ENCODE results near the gene NUDT4B.
"Not testable (repeated sequence)": the region's sequence is repeated elsewhere in the genome, so short reads cannot be mapped to it uniquely, and the experiment has no call there.

Gene NUDT4B

DNA sequence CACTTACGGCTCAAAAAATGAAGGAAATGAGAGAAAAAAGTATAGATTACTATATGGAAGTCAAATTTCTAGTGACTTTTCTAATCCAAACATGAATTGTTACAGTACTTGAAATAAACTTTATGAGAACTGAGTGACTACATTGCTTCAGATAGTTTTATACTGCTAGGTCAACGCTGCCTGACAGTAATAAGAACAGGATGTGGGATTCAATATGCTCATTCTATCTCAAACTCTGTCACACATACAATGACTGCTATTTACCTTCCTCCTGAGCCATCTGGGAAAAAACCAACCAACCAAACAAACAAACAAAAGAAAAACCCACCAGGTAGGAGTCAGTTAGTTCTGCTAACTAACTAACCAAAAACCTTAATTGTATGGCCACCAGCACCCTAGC lies 20.0 kb downstream of the NUDT4B start:
- H3K36me3 ChIP-seq (ENCODE audit: control insufficient read depth, insufficient read depth, low read length); H3K4me1 ChIP-seq (ENCODE audit: control insufficient read depth, insufficient read depth, low read length, poor library complexity, severe bottlenecking); H3K27ac ChIP-seq (ENCODE audit: low read depth, low read length, severe bottlenecking); H3K4me3 ChIP-seq (ENCODE audit: extremely low read depth, insufficient read depth, low read length, poor library complexity, severe bottlenecking); H3K9me3 ChIP-seq (ENCODE audit: control insufficient read depth, low read length): not testable (repeated sequence)
- no CpG with 5 or more reads among the region's 2 CpGs for WGBS, 2 experiments (ENCODE audit: insufficient coverage in 2 of 2)

DNA sequence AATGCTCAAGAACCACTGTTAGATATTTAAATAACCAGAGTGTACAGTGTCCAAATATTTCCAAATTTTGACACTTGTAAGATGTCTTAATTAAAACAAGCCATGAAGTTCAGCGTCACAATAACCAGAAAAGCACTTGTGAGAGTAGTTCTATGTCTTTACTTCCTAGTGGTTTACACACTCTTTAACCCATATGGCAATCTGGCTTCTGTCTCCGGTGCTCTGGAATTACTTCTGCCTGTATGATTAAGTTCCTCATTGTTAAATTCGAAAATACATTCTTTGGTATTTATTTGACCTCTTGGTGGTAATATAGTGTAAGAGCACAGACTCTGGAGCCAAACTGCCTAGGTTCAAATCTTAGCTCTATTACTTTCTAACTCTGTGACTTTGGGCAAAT lies 20.9 kb downstream of the NUDT4B start:
- no CpG with 5 or more reads among the region's 3 CpGs for WGBS, 2 experiments (ENCODE audit: insufficient coverage in 2 of 2)
- not testable (repeated sequence) for H3K9me3 ChIP-seq (ENCODE audit: control insufficient read depth, low read length); H3K27ac ChIP-seq (ENCODE audit: low read depth, low read length, severe bottlenecking); H3K36me3 ChIP-seq (ENCODE audit: control insufficient read depth, insufficient read depth, low read length); H3K4me1 ChIP-seq (ENCODE audit: control insufficient read depth, insufficient read depth, low read length, poor library complexity, severe bottlenecking); H3K4me3 ChIP-seq (ENCODE audit: extremely low read depth, insufficient read depth, low read length, poor library complexity, severe bottlenecking)

DNA sequence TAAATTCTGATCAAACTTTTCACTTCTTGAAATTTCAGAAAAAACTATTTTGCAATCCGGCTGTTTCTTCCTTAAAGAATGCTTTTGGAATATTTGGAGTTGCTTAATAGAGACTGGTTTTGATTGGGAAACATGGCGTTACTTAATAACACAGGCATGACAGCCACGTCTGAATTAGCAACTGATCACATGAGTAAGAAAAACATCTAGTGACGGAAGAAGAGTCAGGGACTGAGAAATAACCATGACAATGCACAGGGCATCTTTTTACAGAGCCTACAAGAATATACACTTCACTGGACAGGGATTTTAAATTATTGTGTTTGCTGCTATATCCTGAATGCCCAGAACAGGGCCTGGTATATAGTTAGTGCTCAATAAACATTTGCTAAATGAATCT lies 25.1 kb downstream of the NUDT4B start:
- not testable (repeated sequence) for H3K27ac ChIP-seq (ENCODE audit: low read depth, low read length, severe bottlenecking); H3K36me3 ChIP-seq (ENCODE audit: control insufficient read depth, insufficient read depth, low read length)
- no CpG with 5 or more reads among the region's 4 CpGs for WGBS, 2 experiments (ENCODE audit: insufficient coverage in 2 of 2)

DNA sequence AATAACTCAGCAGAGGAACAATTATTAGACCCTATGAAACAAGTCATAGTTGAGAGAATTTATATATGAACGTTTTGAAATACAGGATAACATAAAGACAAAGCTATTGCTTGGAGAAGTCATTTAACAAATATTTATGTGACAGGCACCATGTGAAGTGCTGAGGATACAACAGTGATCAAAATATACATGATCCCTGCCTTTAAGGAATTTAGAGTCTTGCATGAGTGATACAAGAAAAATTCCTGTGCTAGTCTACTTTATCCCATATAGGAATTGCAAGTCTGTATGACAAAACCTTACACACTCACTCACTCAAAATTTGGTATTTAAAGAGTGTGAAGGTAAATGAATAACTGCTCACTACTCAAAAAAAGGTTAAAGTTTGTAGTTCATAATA lies 25.5 kb downstream of the NUDT4B start:
- not testable (repeated sequence) for H3K9me3 ChIP-seq (ENCODE audit: control insufficient read depth, low read length); H3K4me3 ChIP-seq (ENCODE audit: extremely low read depth, insufficient read depth, low read length, poor library complexity, severe bottlenecking); H3K4me1 ChIP-seq (ENCODE audit: control insufficient read depth, insufficient read depth, low read length, poor library complexity, severe bottlenecking); H3K36me3 ChIP-seq (ENCODE audit: control insufficient read depth, insufficient read depth, low read length); H3K27ac ChIP-seq (ENCODE audit: low read depth, low read length, severe bottlenecking)
- no CpG with 5 or more reads among the region's 1 CpG for WGBS, 2 experiments (ENCODE audit: insufficient coverage in 2 of 2)

More for the DNA sequence above, 25.1 kb downstream of the NUDT4B start:
- not testable (repeated sequence) for H3K9me3 ChIP-seq (ENCODE audit: control insufficient read depth, low read length); H3K4me1 ChIP-seq (ENCODE audit: control insufficient read depth, insufficient read depth, low read length, poor library complexity, severe bottlenecking); H3K4me3 ChIP-seq (ENCODE audit: extremely low read depth, insufficient read depth, low read length, poor library complexity, severe bottlenecking)

DNA sequence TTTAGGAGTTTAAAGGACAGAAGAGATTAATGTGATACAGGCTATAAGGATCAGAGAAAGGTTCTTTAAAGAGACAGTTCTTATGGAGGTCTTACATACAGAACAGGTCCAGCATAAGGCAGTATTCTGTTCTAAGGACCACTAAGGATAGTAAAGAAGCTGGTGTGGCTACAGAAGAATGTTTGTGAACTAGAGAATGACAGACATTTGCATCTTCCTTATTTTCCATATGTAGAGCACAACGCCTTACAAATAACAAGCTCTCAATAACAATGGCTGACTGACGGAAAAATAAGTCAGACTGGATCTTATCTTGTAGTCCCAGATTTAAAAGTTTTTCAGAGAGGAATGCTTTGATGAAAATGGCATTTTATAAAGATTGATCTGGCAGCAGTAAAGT lies 26.7 kb downstream of the NUDT4B start:
- not testable (repeated sequence) for H3K9me3 ChIP-seq (ENCODE audit: control insufficient read depth, low read length); H3K4me1 ChIP-seq (ENCODE audit: control insufficient read depth, insufficient read depth, low read length, poor library complexity, severe bottlenecking); H3K27ac ChIP-seq (ENCODE audit: low read depth, low read length, severe bottlenecking); H3K4me3 ChIP-seq (ENCODE audit: extremely low read depth, insufficient read depth, low read length, poor library complexity, severe bottlenecking); H3K36me3 ChIP-seq (ENCODE audit: control insufficient read depth, insufficient read depth, low read length)
- WGBS, 2 experiments (ENCODE audit: insufficient coverage in 2 of 2) = no CpG with 5 or more reads among the region's 2 CpGs

DNA sequence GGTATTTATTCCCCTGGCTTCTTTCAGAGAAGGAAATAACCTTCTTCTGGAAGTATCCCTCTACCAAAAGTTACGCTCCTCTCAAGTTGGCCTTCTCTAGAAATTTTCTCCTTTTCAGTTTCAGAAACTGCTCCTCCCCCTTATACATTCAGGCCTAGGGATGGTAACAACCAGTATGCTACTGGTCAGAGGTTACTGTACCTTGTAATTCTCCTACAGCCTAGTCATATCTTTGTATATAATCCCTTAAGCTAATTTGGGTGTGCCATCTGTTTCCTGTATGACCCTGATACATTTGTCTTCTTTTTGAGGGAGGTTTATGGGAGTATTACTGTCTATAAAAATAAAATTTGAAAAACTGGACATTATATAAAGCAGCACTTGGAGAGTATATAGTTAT lies 29.1 kb downstream of the NUDT4B start:
- no CpG with 5 or more reads among the region's 1 CpG for WGBS, 2 experiments (ENCODE audit: insufficient coverage in 2 of 2)
- H3K9me3 ChIP-seq (ENCODE audit: control insufficient read depth, low read length) = not testable (repeated sequence)

DNA sequence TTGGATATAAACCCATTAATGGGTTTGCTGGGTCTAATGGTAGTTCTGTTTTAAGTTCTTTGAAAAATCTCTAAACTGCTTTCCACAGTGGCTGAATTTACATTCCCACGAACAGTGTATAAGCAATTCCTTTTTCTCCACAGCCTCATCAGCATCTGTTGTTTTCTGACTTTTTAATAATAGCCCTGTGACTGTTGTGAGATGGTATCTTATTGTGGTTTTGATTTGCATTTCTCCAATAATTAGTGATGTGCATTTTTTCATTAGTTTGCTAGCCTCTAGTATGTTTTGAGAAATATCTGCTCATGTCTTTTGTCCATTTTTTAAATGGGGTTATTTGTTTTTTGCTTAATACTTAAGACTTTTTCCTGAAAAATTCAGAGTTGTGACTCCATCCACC lies 31.8 kb downstream of the NUDT4B start:
- not testable (repeated sequence) for H3K27ac ChIP-seq (ENCODE audit: low read depth, low read length, severe bottlenecking); H3K9me3 ChIP-seq (ENCODE audit: control insufficient read depth, low read length); H3K36me3 ChIP-seq (ENCODE audit: control insufficient read depth, insufficient read depth, low read length); H3K4me3 ChIP-seq (ENCODE audit: extremely low read depth, insufficient read depth, low read length, poor library complexity, severe bottlenecking); H3K4me1 ChIP-seq (ENCODE audit: control insufficient read depth, insufficient read depth, low read length, poor library complexity, severe bottlenecking)
- WGBS, 2 experiments (ENCODE audit: insufficient coverage in 2 of 2) = no CpG with 5 or more reads among the region's 1 CpG

More for the DNA sequence above, 29.1 kb downstream of the NUDT4B start:
- H3K4me1 ChIP-seq (ENCODE audit: control insufficient read depth, insufficient read depth, low read length, poor library complexity, severe bottlenecking); H3K4me3 ChIP-seq (ENCODE audit: extremely low read depth, insufficient read depth, low read length, poor library complexity, severe bottlenecking); H3K27ac ChIP-seq (ENCODE audit: low read depth, low read length, severe bottlenecking); H3K36me3 ChIP-seq (ENCODE audit: control insufficient read depth, insufficient read depth, low read length): not testable (repeated sequence)

DNA sequence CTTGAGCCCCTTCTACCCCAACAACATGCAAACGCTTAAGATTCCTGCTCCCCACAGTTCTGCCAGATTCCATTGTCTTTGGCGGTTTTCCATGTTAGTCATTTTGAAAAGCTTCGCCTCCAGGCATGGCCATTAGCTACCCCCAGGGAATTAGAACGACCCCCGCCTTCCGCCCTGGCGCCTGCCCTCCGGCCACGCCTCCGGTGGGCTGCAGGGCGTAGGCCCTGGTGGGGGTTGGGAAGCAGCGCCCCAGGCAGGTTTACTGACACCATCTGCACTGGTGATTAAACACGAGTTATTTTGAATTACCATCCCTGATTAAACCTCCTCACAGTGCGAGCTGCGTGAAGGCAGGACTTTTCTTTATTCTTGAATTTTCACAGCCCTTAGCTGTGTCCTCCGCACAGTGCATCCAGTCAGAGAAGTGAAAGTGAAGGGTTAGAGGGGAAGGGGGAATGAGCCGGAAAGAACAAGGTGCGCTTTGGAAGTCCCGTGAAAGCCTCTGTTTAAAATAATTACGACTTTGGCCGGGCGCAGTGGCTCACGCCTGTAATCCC lies 43.0 kb downstream of the NUDT4B start:
- H3K27ac ChIP-seq (ENCODE audit: low read depth, low read length, severe bottlenecking); H3K9me3 ChIP-seq (ENCODE audit: control insufficient read depth, low read length); H3K4me3 ChIP-seq (ENCODE audit: extremely low read depth, insufficient read depth, low read length, poor library complexity, severe bottlenecking); H3K36me3 ChIP-seq (ENCODE audit: control insufficient read depth, insufficient read depth, low read length); H3K4me1 ChIP-seq (ENCODE audit: control insufficient read depth, insufficient read depth, low read length, poor library complexity, severe bottlenecking): not testable (repeated sequence)
- WGBS, 2 experiments (ENCODE audit: insufficient coverage in 2 of 2) = no CpG with 5 or more reads among the region's 23 CpGs

DNA sequence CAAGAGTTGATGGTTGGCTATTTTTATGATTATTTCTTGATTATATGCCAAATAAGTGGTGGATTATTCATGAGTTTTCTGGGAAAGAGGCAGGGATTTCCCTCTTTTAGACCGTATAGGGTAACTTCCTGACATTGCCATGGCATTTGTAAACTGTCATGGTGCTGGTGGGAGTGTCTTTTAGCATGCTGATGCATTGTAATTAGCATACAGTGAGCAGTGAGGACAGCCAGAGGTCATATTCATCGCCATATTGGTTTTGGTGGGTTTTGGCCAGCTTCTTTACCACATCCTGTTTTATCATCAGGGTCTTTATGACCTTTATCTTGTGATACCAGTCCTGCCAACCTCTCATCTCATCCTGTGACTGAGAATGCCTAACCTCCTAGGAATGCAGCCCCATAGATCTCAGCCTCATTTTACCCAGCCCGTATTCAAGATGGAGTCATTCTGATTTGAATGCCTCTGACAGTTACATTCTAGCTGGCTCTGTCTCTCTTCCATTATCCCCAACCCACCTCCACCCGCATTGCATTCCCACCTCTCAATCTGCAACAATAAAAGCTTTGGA lies 45.3 kb downstream of the NUDT4B start:
- not testable (repeated sequence) for H3K4me3 ChIP-seq (ENCODE audit: extremely low read depth, insufficient read depth, low read length, poor library complexity, severe bottlenecking); H3K9me3 ChIP-seq (ENCODE audit: control insufficient read depth, low read length); H3K4me1 ChIP-seq (ENCODE audit: control insufficient read depth, insufficient read depth, low read length, poor library complexity, severe bottlenecking); H3K27ac ChIP-seq (ENCODE audit: low read depth, low read length, severe bottlenecking); H3K36me3 ChIP-seq (ENCODE audit: control insufficient read depth, insufficient read depth, low read length)
- no CpG with 5 or more reads among the region's 4 CpGs for WGBS, 2 experiments (ENCODE audit: insufficient coverage in 2 of 2)
